ENCODE data around the gene PDE4D.

GRCh38 chr5:59021837-59022514 lies 871.5 kb downstream of the PDE4D start:
- TF ChIP-seq CTCF (IDR thresholded peaks at IDR 0.05) (no peak), EZH2 (IDR thresholded peaks at IDR 0.05; ENCODE audit: borderline replicate concordance, insufficient read depth, low read depth, low read length, poor library complexity, severe bottlenecking) (no peak)
